Measurements from ENCODE around the gene TLCD4.
"Not testable (repeated sequence)": the region's sequence is repeated elsewhere in the genome, so short reads cannot be mapped to it uniquely, and the experiment has no call there.

Gene TLCD4

GRCh38 chr1:95086949-95087533, 30.1 kb upstream of the TLCD4 start:
- Histone ChIP-seq H3K9ac (ENCODE audit: low read depth, low read length) (no peak overlapping the region), H3K4me1 (ENCODE audit: insufficient read depth, low read length) (peaks cover 11% of the 10 kb centered on the region), H3K9me3 (ENCODE audit: control insufficient read depth, insufficient read depth, low read length) (no peaks in the 10 kb centered on the region), H3K36me3 (ENCODE audit: insufficient read depth, low read length) (no peaks in the 10 kb centered on the region)

DNA sequence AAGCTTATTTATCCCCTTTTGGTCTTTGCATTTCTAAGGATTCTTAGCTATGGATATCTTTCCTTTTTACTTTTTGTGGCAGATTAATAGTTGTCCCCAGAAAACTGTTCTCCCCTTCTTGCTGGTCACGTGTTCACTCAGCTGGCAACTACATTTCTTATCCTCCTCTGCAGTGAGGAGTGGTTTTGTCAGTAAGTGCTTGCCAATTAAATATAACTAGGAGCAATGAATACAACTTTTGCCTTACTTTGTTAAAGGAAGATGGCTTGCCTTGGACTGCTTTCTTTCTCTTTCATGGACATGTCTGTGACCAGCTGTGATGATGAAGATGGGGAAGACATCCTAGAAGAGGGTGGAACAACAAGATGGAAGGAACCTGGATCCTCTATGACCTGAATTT, 28.9 kb upstream of the TLCD4 start:
- peaks cover 11% of the 10 kb centered on the region for H3K4me1 ChIP-seq (ENCODE audit: insufficient read depth, low read length)
- no peak overlapping the region for H3K9ac ChIP-seq (ENCODE audit: low read depth, low read length)
- no peaks in the 10 kb centered on the region for H3K36me3 ChIP-seq (ENCODE audit: insufficient read depth, low read length)
- no peaks in the 10 kb centered on the region for H3K9me3 ChIP-seq (ENCODE audit: control insufficient read depth, insufficient read depth, low read length)

DNA sequence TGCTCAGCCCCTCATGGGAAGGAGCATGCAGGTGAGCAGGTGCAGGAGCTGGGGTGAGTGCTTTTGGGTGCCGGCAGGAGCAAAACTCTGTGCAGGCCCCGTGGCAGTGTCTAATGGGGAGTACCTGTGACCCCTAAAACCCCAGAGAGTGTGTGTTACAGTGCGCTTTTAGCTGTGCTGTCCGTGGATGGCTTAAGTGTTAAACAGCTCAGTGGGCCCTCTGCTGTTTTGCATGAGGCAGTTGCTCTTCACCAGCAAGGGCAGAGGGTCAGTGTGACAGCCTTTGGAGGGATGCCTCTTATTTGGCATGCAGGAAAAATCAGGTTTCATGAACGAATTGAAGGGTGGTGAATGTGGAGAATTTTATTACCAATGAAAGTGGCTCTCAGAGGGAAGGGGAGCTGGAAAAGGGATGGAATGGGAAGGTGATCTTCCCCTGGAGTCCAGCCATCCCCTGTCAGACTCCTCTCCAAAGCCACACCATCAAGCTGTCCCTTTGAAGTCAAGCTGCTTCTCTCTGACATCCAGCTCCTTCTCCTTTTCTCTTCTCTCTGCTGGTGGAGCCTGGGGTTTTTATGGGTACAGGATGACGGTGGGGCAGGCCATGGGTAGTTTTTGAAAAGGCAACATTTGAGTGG, 27.4 kb upstream of the TLCD4 start:
- Histone ChIP-seq H3K36me3 (ENCODE audit: insufficient read depth, low read length) (no peaks in the 10 kb centered on the region), H3K9me3 (ENCODE audit: control insufficient read depth, insufficient read depth, low read length) (no peaks in the 10 kb centered on the region), H3K9ac (ENCODE audit: low read depth, low read length) (no peak overlapping the region), H3K4me1 (ENCODE audit: insufficient read depth, low read length) (peaks cover 10% of the 10 kb centered on the region)

GRCh38 chr1:95091290-95091689, 25.9 kb upstream of the TLCD4 start:
- H3K36me3 ChIP-seq (ENCODE audit: insufficient read depth, low read length); H3K9ac ChIP-seq (ENCODE audit: low read depth, low read length); H3K4me1 ChIP-seq (ENCODE audit: insufficient read depth, low read length); H3K9me3 ChIP-seq (ENCODE audit: control insufficient read depth, insufficient read depth, low read length): not testable (repeated sequence)

- H3K9ac ChIP-seq (ENCODE audit: low read depth, low read length); H3K36me3 ChIP-seq (ENCODE audit: insufficient read depth, low read length); H3K4me1 ChIP-seq (ENCODE audit: insufficient read depth, low read length); H3K9me3 ChIP-seq (ENCODE audit: control insufficient read depth, insufficient read depth, low read length): not testable (repeated sequence)
These were observed 24.3 kb upstream of the TLCD4 start for GRCh38 chr1:95092891-95093290.

GRCh38 chr1:95093296-95093695, 23.9 kb upstream of the TLCD4 start:
- Histone ChIP-seq H3K36me3 (ENCODE audit: insufficient read depth, low read length) (no peaks in the 10 kb centered on the region), H3K9ac (ENCODE audit: low read depth, low read length) (no peak overlapping the region), H3K4me1 (ENCODE audit: insufficient read depth, low read length) (no peaks in the 10 kb centered on the region), H3K9me3 (ENCODE audit: control insufficient read depth, insufficient read depth, low read length) (no peaks in the 10 kb centered on the region)

- H3K9me3 ChIP-seq (ENCODE audit: control insufficient read depth, insufficient read depth, low read length): no peaks in the 10 kb centered on the region
- no peaks in the 10 kb centered on the region for H3K4me1 ChIP-seq (ENCODE audit: insufficient read depth, low read length)
- H3K9ac ChIP-seq (ENCODE audit: low read depth, low read length): no peak overlapping the region
- H3K36me3 ChIP-seq (ENCODE audit: insufficient read depth, low read length): no peaks in the 10 kb centered on the region
These were observed 22.2 kb upstream of the TLCD4 start for GRCh38 chr1:95094923-95095322.

DNA sequence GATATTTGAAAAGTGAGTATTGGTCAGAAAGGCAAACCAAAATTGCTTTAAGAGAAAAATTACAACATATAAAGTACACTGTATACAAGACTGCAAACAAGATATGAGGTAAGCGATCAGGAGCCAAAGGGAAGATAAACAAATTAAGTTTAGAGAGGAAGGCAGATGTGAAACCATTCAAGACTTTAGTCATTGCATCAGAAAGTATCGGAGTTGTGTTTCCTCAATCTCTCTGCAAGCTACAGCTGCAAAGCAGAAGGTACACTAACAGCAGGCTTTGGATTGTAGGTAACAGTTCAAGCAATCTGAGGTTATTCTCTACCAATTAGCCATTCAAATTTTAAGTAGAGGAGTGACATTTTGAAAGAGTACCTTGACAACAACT, 21.3 kb upstream of the TLCD4 start:
- H3K9me3 ChIP-seq (ENCODE audit: control insufficient read depth, insufficient read depth, low read length): no peaks in the 10 kb centered on the region
- no peaks in the 10 kb centered on the region for H3K36me3 ChIP-seq (ENCODE audit: insufficient read depth, low read length)
- H3K4me1 ChIP-seq (ENCODE audit: insufficient read depth, low read length): no peaks in the 10 kb centered on the region
- no peak overlapping the region for H3K9ac ChIP-seq (ENCODE audit: low read depth, low read length)

DNA sequence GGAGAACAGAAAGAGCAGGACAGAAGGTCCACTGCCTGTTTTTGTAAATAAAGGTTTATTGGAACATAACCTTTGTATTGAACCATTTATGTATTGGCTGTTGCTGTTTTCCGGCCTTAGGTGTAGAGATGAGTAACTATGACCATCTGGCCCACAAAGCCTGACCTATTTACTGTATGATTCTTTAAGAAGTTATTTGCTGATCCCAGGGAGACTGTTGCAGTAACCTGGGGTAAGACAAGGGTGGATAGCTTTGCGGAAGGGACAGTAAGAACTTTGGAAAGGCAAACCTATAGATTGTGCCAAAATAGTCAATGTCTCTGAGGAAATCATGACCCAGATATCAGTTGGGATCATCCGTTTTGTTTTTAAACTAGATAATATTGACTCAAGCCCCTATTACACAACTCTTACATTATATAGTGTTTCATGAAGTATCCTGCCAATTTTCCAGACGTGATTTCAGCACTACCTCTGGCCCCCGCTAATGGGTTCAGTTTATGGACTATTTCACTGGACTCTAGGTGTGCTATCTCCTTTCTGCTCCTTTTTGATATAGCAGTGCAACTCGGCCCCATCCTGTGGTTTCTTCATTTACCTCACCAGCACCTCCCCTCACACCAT, 20.8 kb upstream of the TLCD4 start:
- Histone ChIP-seq H3K9ac (ENCODE audit: low read depth, low read length) (no peak overlapping the region), H3K36me3 (ENCODE audit: insufficient read depth, low read length) (no peaks in the 10 kb centered on the region), H3K4me1 (ENCODE audit: insufficient read depth, low read length) (no peaks in the 10 kb centered on the region), H3K9me3 (ENCODE audit: control insufficient read depth, insufficient read depth, low read length) (no peaks in the 10 kb centered on the region)

DNA sequence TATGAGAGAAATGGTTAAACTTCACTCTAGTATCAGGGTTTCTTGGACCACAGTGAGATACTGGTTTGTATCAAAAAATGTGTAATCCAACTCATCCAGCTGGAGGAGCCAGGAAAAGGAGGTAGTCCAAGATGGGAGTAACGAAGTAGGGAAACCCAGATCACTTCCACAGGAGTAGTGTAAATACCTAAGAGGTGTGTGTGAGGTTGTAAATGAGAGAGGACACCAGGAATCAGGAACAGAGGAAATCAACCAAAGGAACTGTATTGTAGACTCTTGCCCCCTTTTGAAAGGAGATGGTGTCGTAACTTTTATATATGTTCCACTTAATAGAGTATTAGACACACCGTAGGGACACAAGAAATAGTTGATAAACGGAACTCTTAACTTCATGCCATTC, 19.7 kb upstream of the TLCD4 start:
- Histone ChIP-seq H3K9me3 (ENCODE audit: control insufficient read depth, insufficient read depth, low read length) (no peaks in the 10 kb centered on the region), H3K36me3 (ENCODE audit: insufficient read depth, low read length) (no peaks in the 10 kb centered on the region), H3K4me1 (ENCODE audit: insufficient read depth, low read length) (no peaks in the 10 kb centered on the region), H3K9ac (ENCODE audit: low read depth, low read length) (no peak overlapping the region)

DNA sequence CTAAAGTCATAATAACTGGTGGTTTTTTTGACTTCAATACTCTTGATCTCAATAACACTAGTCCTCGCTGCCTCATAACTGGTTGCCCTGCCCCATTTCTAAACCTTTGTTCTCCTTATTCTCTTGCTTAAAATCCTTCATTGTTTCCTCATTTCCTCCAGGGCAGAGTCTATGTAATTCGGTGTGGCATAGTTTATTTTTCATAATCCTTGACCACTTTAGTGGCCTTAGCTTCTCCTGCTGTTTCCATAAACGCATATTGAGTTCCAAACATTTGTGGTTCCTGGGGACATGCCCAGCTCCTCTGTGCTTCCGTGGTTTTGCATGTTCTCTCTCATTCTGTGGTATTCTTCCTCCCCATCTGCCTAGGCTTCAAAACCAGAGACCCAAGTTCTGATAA, 19.0 kb upstream of the TLCD4 start:
- Histone ChIP-seq H3K9me3 (ENCODE audit: control insufficient read depth, insufficient read depth, low read length) (no peaks in the 10 kb centered on the region), H3K4me1 (ENCODE audit: insufficient read depth, low read length) (no peaks in the 10 kb centered on the region), H3K36me3 (ENCODE audit: insufficient read depth, low read length) (no peaks in the 10 kb centered on the region), H3K9ac (ENCODE audit: low read depth, low read length) (no peak overlapping the region)

DNA sequence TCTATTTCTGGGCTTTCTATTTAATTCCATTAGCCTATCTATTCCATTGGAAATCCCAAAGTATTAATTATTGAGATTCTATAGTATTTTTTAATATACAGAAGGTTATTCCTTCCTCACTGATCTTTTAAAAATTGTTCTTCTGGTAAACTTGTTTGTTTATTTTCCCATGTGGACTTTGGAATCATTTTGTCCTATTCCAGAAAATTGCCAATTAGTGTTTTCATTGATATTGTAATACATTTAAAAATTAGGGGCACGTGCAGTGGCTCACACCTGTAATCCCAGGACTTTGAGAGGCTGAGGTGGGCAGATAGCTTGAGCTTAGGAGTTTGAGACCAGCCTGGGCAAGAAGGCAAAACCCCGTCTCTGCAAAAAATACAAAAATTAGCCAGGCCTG, 8.4 kb upstream of the TLCD4 start:
- Histone ChIP-seq H3K4me1 (ENCODE audit: insufficient read depth, low read length) (no peaks in the 10 kb centered on the region; the same call in 1 of the 2 replicates), H3K36me3 (ENCODE audit: insufficient read depth, low read length) (no peaks in the 10 kb centered on the region), H3K9me3 (ENCODE audit: control insufficient read depth, insufficient read depth, low read length) (no peaks in the 10 kb centered on the region), H3K9ac (ENCODE audit: low read depth, low read length) (no peak overlapping the region)

- Histone ChIP-seq H3K36me3 (ENCODE audit: insufficient read depth, low read length) (no peaks in the 10 kb centered on the region), H3K9ac (ENCODE audit: low read depth, low read length) (no peak overlapping the region), H3K9me3 (ENCODE audit: control insufficient read depth, insufficient read depth, low read length) (no peaks in the 10 kb centered on the region), H3K4me1 (ENCODE audit: insufficient read depth, low read length) (no peaks in the 10 kb centered on the region; the same call in 1 of the 2 replicates)
These were observed 6.1 kb upstream of the TLCD4 start for GRCh38 chr1:95111014-95111413.

GRCh38 chr1:95113684-95114083, 3.5 kb upstream of the TLCD4 start:
- Histone ChIP-seq H3K9me3 (ENCODE audit: control insufficient read depth, insufficient read depth, low read length) (no peaks in the 10 kb centered on the region), H3K4me1 (ENCODE audit: insufficient read depth, low read length) (no peaks in the 10 kb centered on the region), H3K36me3 (ENCODE audit: insufficient read depth, low read length) (no peaks in the 10 kb centered on the region), H3K9ac (ENCODE audit: low read depth, low read length) (no peak overlapping the region)

DNA sequence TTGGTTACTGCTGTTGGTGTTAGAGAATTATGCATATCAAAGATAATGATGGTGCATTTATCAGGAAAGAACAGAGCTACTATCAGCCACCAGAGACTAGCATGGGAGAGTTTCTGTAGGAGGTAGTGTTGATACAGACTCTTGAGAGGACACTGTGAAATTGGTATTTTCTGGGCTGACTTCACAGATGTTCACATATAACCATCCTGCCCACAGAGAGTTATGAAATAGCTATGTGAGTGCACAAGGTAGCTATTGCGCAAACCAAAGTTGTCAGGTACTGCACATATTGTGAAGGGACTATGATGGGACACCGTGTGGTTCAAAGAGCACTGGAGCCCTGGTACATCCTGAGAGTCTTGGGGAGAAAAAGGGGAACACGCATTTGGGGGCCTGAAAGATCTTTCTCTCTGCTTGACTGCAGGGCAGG, 1.4 kb upstream of the TLCD4 start:
- Histone ChIP-seq H3K9ac (ENCODE audit: low read depth, low read length) (no peak overlapping the region), H3K4me1 (ENCODE audit: insufficient read depth, low read length) (no peaks in the 10 kb centered on the region), H3K9me3 (ENCODE audit: control insufficient read depth, insufficient read depth, low read length) (no peaks in the 10 kb centered on the region), H3K36me3 (ENCODE audit: insufficient read depth, low read length) (no peaks in the 10 kb centered on the region)
